Lower lobe of right lung (tissue), 2 donors: ENCODE results near the gene PDE4D. TPM values are rescaled to one million over a fixed set of nuclear protein-coding genes. Genes with fewer than 3 reads are reported as not detected.

Experiments used
- ATAC-seq, 2 donors: fragments of 200-7000 bp; cut with Tn5 transposase; one replicate each; pipeline ENCODE4 v1.9.1; 2020 to 2022; ENCODE audit warnings: mild to moderate bottlenecking in 2 of 2, moderate library complexity in 2 of 2
- DNase-seq: peaks from one replicate; pipeline ENCODE4 v3.0.0-alpha.2; 2020
- H3K27ac ChIP-seq: fragments of 200-600 bp; one replicate; pipeline ENCODE4 v1.8.0; 2022
- H3K27me3 ChIP-seq: fragments of 200-600 bp; one replicate; pipeline ENCODE4 v1.8.0; 2022; ENCODE audit warnings: low read depth
- H3K36me3 ChIP-seq: fragments of 200-600 bp; one replicate; pipeline ENCODE4 v1.8.0; 2022; ENCODE audit warnings: mild to moderate bottlenecking
- H3K4me1 ChIP-seq: fragments of 200-600 bp; one replicate; pipeline ENCODE4 v1.8.0; 2022
- H3K4me3 ChIP-seq: fragments of 200-600 bp; one replicate; pipeline ENCODE4 v1.8.0; 2022; ENCODE audit warnings: mild to moderate bottlenecking
- H3K9me3 ChIP-seq: fragments of 200-600 bp; one replicate; pipeline ENCODE4 v1.8.0; 2022
- intact Hi-C: fragments of 100-400 bp; cut with DNase I; formaldehyde crosslinking; loops from one replicate; pipeline ENCODE4 v1.11.0; 2022
- long read RNA-seq: library from polyadenylated mRNA; unstranded; transcript quantifications from one replicate; pipeline ENCODE4 v2.0.0, GENCODE V29; 2021
- total RNA-seq: library from RNA; stranded (reverse); fragmentation: NEBNext Ultra II Directional; extraction: Animal tissue kit (Norgen Biotek cat#: 25700); gene quantifications from one replicate; pipeline ENCODE4 v1.2.1, GENCODE V29; 2021
- TF ChIP-seq, protein P1 (sequence below): fragments of 200-600 bp; IDR thresholded peaks from one replicate; pipeline ENCODE4 v1.8.0; 2022; ENCODE audit warnings: antibody characterized with exemption, mild to moderate bottlenecking
- donor health status: DM: no; HTN: yes; CAD: no; lungs with severe emphysema.

Gene PDE4D
- total RNA-seq: 71.3 TPM
- long read RNA-seq, transcript PDE4D-204 (11 exons, 2,969 nt): major isoform, 5 of 87 reads
- long read RNA-seq, partial matches to known transcripts: 8 of 87 reads
- long read RNA-seq, other reads (novel, unspliced or antisense): 70 of 87 reads

DNA sequence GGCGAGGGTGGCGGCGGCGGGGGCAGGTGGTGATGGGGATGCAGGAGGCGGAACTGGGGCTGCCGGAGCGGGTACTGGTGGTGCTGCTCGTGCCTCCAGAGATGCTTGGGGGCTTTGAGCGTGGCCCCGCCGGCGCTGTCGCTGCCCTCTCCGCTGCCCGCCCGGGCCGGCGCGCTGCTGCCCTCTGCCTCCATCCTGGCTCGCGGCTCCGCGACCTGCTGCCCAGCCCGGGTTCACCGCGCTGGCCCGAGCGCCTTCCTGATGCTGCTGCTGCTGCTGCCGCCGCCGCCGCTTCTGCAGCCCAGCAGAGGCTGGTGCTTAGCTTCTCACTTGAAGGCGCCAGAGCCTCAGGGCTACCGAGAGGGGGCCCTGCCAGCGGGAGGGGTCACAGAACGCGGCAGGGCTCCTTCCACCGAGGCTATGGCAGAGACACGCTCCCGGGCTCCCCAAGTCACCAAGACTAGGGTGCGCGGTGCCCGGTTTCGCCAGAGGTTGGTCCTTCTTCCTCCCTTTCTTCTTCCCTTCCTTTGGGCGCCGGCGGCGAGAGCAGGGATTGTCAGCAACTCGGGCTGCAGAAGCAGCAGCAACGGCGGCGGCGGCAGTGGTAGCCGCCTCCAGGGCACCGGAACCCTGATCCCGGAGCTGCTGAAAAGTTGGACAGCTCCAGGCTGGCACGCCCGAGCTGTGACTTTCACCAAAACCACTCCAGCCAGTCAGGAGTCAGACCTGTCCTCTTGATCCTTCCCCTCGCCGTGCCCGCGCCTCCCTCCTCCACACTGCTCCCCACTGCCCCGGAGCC, at the start of gene PDE4D:
Gene PDE4D, minus strand, starts transcription at position 298 of the 799 bp plus-strand sequence.
- peak; percentile 54 to 85 for ATAC-seq
- H3K27me3 ChIP-seq: peaks cover 30% of the 10 kb centered on the region
- intact Hi-C loops: no loop called here

DNA sequence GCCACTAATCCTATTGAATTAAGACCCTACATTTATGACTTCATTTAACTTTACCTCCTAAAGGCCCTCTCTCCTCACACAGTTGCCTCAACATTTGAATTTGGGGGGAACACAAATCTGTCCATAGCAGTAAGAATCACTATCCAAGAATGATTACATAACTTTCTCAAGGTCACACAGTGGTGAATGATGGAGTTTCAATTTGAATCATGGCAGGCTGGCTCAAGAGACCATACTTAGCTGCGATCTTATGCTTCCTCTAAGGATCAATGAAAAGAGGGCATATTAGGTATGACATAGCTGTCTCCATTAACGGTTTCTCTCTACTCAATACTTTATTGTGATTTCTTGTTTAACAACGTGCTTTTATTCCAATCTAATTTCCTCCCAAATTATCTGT, 44.1 kb upstream of the PDE4D start:
- no peaks in the 10 kb centered on the region for H3K27me3 ChIP-seq
- ATAC-seq: no peak
- H3K27ac ChIP-seq: no peak overlapping the region

More for the DNA sequence above, at the start of gene PDE4D:
- no peak within 1 kb of the TSS for H3K27ac ChIP-seq
- H3K9me3 ChIP-seq: no peaks in the 10 kb centered on the region
- H3K4me3 ChIP-seq: peak within 1 kb of the TSS; percentile 23
- H3K4me1 ChIP-seq: peaks cover 9% of the 10 kb centered on the region
- peak; percentile 66 for DNase-seq
- TF ChIP-seq, protein P1, sequence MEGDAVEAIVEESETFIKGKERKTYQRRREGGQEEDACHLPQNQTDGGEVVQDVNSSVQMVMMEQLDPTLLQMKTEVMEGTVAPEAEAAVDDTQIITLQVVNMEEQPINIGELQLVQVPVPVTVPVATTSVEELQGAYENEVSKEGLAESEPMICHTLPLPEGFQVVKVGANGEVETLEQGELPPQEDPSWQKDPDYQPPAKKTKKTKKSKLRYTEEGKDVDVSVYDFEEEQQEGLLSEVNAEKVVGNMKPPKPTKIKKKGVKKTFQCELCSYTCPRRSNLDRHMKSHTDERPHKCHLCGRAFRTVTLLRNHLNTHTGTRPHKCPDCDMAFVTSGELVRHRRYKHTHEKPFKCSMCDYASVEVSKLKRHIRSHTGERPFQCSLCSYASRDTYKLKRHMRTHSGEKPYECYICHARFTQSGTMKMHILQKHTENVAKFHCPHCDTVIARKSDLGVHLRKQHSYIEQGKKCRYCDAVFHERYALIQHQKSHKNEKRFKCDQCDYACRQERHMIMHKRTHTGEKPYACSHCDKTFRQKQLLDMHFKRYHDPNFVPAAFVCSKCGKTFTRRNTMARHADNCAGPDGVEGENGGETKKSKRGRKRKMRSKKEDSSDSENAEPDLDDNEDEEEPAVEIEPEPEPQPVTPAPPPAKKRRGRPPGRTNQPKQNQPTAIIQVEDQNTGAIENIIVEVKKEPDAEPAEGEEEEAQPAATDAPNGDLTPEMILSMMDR: no peak
- H3K36me3 ChIP-seq: no peaks in the 10 kb centered on the region

DNA sequence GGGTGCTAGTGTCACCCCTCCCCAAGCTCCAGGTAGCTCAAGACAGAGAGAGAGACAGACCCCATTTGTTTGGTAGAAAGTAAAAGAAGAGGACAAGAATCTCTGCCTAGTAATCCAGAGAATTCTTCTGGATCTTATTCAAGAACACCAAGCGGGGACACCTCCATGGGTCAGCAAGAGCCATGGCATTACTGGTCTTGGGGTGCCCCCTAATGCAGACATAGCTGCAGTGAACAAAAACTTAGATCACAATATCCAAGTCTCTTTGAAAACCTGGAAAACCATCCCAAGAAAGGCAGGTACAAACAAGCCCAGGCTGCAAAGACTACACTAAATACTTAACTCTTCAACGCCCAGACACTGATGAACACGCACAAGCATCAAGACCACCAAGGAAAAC, 29.9 kb upstream of the PDE4D start:
- DNase-seq: no peak
- ATAC-seq: no peak
- Histone ChIP-seq H3K36me3 (no peaks in the 10 kb centered on the region), H3K4me3 (no peak overlapping the region), H3K27me3 (no peaks in the 10 kb centered on the region), H3K4me1 (no peaks in the 10 kb centered on the region), H3K9me3 (no peaks in the 10 kb centered on the region), H3K27ac (no peak overlapping the region)
- TF ChIP-seq, protein P1: no peak
- intact Hi-C loops: no loop called here

More for the DNA sequence above, 44.1 kb upstream of the PDE4D start:
- H3K4me3 ChIP-seq: no peak overlapping the region
- DNase-seq: no peak
- TF ChIP-seq, protein P1: no peak
- H3K4me1 ChIP-seq: no peaks in the 10 kb centered on the region
- intact Hi-C loops: no loop called here
- no peaks in the 10 kb centered on the region for H3K9me3 ChIP-seq
- H3K36me3 ChIP-seq: no peaks in the 10 kb centered on the region

DNA sequence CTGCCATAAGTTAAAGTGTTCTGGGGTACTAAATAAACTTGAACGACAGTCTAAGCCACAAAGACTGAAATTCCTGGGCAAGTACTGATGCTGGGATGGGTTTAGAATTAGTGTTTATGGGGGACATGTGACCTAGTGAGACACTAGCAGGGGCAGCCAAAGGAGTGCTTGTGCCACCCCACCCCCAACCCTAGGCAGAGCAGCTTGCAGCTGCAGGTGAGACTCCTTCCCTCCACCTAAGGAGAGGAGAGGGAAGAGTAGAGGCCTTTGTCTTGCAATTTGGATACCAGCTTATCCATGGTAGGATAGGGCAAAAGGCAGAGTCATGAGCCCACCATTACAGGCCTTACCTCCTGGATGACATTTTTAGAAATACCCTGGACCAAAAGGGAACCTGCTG, 28.7 kb upstream of the PDE4D start:
- intact Hi-C loops: no loop called here
- H3K4me1 ChIP-seq: no peaks in the 10 kb centered on the region
- no peaks in the 10 kb centered on the region for H3K9me3 ChIP-seq
- TF ChIP-seq, protein P1: no peak
- H3K4me3 ChIP-seq: no peak overlapping the region
- DNase-seq (no peak), ATAC-seq (no peak)
- H3K36me3 ChIP-seq: no peaks in the 10 kb centered on the region
- no peak overlapping the region for H3K27ac ChIP-seq
- H3K27me3 ChIP-seq: no peaks in the 10 kb centered on the region

DNA sequence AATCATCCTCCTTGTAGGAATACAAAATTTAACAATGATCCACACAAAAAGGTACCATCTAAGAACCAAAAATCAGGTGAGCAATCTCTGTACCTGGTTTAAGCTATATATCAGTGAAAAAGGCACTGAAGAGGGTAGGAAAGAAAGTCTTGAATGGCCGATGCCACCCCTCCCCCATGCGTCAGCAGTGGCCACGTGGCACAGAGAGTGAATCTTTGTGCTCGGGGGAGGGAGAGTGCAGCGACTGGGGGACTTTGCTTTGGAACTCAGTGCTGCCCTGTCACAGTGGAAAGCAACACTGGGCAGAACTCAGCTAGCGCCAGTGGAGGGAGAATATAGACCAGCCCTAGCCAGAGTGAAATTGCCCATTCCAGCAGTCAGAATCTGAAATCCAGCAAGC, 28.3 kb upstream of the PDE4D start:
- no peaks in the 10 kb centered on the region for H3K36me3 ChIP-seq
- no peak overlapping the region for H3K4me3 ChIP-seq
- no peak for DNase-seq
- no peak overlapping the region for H3K27ac ChIP-seq
- no peaks in the 10 kb centered on the region for H3K4me1 ChIP-seq
- ATAC-seq: no peak
- H3K9me3 ChIP-seq: no peaks in the 10 kb centered on the region
- TF ChIP-seq, protein P1: no peak
- H3K27me3 ChIP-seq: no peaks in the 10 kb centered on the region
- intact Hi-C loops: no loop called here
